ENCODE results near the gene MAPK8.
"Not testable (repeated sequence)": the region's sequence is repeated elsewhere in the genome, so short reads cannot be mapped to it uniquely, and the experiment has no call there.

The MAPK8 gene

GRCh38 chr10:48414778-48415177 lies 108.3 kb downstream of the MAPK8 start:
- no peak overlapping the region for H3K4me3 ChIP-seq (ENCODE audit: low read depth, low read length)

DNA sequence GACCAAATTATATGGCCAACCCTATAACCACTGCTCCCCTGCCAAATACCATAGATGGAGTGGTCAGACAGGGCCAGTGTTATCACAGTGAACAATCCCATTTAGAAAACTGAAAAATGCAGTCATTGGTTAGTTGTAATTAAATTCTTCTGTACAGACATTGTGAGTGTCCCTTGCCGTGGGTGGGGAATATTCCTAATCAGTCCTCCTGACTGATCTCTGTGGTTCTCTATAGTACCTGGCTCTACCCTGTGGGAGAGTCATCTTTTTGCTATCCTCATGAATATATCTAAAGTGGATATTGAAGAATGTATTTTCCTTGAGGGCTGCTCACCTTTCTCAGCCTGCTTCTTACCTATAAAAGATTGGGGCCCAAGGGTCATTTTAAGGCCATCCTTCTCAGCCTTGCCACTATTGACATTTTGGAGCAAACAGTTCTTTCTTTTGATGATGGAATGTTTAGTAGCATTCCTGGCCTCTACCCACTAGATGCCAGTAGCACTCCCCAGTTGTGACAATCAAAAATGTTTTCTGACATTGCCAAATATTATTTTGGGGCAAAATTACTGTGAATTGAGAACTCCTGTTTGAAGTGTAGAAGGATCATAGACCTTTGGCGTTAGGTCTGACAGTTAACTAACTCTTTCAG lies 110.2 kb downstream of the MAPK8 start:
- H3K4me3 ChIP-seq (ENCODE audit: low read depth, low read length), result no peak overlapping the region

DNA sequence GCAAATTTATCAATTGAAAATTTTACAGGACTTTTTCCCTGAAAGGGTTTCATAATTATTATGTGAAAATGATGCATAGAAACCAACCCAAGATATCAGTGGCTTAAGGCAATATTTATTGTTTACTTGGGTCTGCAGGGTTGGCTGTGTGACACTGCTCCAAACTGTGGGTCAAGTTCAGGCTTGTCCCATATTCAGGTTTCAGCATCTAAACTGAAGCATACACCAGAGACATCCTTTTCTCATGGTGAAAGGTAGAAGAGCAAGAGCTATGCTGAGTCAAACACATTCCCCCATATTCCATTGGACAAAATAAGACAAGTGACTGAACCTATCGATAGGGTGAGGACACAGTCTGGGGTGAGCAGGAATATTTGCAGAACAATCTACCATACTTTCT lies 110.9 kb downstream of the MAPK8 start:
- no peak overlapping the region for H3K4me3 ChIP-seq (ENCODE audit: low read depth, low read length)

- no peak overlapping the region for H3K4me3 ChIP-seq (ENCODE audit: low read depth, low read length)
These were observed 111.8 kb downstream of the MAPK8 start for GRCh38 chr10:48418189-48418788.

DNA sequence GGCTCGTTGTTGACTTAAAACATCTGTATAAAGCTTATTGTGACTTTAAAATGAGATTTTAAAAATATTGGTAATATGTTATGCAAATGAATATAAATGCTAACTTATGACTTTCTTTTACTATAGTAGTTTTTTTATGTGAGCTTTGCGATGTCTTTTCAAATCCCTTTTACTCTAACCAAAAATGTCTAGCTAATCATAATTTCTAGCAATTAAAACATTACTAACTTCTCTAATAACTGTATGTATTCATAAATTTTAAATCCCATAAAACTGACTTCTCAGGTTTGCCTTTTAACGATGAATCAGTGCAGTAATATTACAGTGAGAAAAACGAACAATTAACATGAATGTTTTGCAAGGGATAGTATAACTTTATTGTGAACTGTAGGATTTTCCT lies 113.2 kb downstream of the MAPK8 start:
- H3K4me3 ChIP-seq (ENCODE audit: low read depth, low read length), result no peak overlapping the region

DNA sequence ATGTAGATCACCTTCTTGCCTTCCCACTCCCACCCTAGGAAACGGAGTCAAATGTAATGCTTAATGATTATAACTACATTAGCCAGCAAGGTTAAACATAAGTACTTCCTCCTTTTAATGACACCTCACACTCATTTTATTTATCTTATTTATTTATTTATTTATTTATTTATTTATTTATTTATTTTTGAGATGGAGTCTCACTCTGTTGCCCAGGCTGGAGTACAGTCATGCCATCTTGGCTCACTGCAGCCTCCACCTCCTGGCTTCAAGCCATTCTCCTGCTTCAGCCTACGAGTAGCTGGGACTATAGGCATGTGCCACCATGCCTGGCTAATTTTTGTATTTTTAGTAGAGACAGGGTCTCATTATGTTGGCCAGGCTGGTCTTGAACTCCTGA lies 115.4 kb downstream of the MAPK8 start:
- not testable (repeated sequence) for H3K4me3 ChIP-seq (ENCODE audit: low read depth, low read length)

GRCh38 chr10:48423884-48424283 lies 117.4 kb downstream of the MAPK8 start:
- no peak overlapping the region for H3K4me3 ChIP-seq (ENCODE audit: low read depth, low read length)

GRCh38 chr10:48428896-48429295 lies 122.4 kb downstream of the MAPK8 start:
- H3K4me3 ChIP-seq (ENCODE audit: low read depth, low read length), result no peak overlapping the region

DNA sequence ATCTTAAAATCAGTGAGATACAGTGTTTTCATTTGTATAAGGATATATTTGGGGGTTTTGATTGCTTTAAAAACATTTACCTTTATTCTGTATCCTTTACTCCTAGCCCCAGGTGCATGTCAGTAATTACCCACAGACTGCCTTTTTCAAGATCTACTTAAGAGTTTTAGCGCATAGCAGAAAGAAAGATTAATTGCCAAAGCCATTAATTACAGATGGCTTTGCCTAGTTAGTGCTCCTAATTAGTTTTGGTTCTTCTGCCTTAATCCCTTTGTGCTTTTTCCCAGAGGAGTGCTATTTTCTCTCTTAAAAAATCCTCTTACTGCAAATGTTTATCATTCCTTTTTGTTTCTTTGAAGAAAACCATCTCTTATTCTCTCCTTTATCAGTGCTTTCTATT lies 122.8 kb downstream of the MAPK8 start:
- no peak overlapping the region for H3K4me3 ChIP-seq (ENCODE audit: low read depth, low read length)

GRCh38 chr10:48430402-48430993 lies 124.0 kb downstream of the MAPK8 start:
- H3K4me3 ChIP-seq (ENCODE audit: low read depth, low read length), result no peak overlapping the region

DNA sequence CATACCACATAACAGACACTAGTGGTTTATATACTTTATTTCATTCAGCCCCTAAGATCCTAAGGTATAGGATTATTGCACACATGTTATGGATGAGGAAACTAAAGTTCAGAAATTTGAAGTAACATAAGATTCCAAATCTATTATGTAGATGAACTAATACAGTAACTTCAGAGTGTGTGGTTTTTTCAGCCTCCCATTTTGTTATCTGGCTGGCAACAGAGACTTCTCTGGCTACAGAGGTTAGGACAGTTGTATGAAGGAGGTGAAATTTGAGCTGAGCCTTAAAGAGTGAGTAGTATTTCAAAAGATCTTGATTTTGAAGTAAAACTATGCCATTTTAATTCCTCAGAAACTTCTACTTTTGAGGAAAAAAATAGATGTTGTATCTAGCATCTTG lies 125.4 kb downstream of the MAPK8 start:
- no peak overlapping the region for H3K4me3 ChIP-seq (ENCODE audit: low read depth, low read length)

- no peak overlapping the region for H3K4me3 ChIP-seq (ENCODE audit: low read depth, low read length)
These were observed 131.1 kb downstream of the MAPK8 start for GRCh38 chr10:48437546-48437945.

DNA sequence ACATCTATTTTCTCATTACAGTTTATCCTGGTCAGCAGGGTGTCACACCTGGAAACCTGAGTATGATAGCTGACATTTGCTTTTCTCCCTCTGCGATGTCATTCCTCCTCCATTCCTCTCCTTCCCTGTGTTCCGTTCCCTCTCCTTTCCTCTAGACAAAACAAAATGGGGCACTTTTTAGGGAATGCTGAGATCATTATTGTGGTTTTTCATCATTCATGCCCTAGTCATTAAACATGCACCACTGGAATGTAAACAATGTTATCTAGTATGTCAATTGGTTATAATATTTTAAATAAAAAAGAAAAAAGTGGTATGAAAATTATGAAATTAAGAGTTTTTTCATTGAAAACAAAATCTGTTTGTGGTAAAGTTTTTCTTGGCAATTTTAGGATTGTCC lies 132.6 kb downstream of the MAPK8 start:
- H3K4me3 ChIP-seq (ENCODE audit: low read depth, low read length), result no peak overlapping the region

DNA sequence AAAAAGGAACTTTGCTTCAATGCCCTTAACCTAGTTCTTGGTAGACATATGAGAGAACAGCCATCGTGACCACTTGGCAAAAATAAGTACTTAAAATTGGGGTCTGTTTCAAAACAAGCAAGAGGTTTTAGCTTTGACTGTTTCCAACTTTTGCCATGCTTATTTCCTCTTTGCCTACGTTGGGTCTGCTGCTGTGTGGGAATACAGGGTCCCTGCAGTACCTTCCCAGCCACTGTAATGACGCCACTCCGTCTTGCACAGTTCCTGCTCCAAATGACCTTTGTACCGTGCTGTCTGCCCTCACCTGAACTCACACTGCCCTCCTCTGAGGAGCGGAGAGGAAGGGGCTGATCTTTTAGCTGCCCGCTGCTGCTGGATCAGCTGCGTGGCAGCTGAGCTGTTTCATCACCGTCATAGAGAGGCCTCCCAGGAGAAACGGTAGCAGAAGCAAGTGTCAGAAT lies 133.1 kb downstream of the MAPK8 start:
- no peak overlapping the region for H3K4me3 ChIP-seq (ENCODE audit: low read depth, low read length)

GRCh38 chr10:48440771-48441170 lies 134.3 kb downstream of the MAPK8 start:
- no peak overlapping the region for H3K4me3 ChIP-seq (ENCODE audit: low read depth, low read length)

DNA sequence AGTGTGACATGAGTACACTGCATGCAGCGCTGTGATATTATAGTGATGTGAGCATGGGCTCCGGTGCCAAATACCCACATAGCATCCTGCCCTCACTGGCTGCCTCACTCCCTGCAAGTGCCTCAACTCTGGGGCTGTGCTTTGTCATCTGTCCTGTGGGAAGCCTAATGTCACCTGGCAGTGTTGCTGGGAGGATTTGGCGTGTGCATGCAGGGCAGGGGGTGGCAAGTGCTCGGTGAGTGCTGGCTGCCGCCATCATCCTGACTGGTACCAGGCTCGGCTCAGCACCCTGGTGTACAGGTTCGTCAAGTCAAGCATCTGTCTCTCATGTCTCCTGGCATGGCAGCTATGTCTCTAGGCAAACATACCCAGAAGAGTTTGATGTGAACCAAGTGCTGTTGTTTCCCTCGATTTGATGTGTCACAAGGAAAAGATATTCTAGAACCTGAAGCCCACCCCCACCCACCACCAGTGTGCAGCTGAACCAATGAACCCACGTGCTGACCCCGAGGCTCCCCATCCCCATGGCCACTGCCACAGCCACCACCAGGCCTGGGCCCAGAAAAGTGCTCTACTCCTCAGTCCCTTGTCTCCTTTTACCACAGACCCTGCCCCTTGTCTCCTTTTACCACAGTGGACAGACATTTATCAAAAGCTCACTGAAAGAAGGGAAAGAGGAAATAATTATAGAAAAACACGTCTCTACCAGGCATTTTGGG lies 135.8 kb downstream of the MAPK8 start:
- H3K4me3 ChIP-seq (ENCODE audit: low read depth, low read length), result no peak overlapping the region

- H3K4me3 ChIP-seq (ENCODE audit: low read depth, low read length), result no peak overlapping the region
These were observed 136.3 kb downstream of the MAPK8 start for GRCh38 chr10:48442809-48443177.

- no peak overlapping the region for H3K4me3 ChIP-seq (ENCODE audit: low read depth, low read length)
These were observed 137.8 kb downstream of the MAPK8 start for GRCh38 chr10:48444266-48444665.

DNA sequence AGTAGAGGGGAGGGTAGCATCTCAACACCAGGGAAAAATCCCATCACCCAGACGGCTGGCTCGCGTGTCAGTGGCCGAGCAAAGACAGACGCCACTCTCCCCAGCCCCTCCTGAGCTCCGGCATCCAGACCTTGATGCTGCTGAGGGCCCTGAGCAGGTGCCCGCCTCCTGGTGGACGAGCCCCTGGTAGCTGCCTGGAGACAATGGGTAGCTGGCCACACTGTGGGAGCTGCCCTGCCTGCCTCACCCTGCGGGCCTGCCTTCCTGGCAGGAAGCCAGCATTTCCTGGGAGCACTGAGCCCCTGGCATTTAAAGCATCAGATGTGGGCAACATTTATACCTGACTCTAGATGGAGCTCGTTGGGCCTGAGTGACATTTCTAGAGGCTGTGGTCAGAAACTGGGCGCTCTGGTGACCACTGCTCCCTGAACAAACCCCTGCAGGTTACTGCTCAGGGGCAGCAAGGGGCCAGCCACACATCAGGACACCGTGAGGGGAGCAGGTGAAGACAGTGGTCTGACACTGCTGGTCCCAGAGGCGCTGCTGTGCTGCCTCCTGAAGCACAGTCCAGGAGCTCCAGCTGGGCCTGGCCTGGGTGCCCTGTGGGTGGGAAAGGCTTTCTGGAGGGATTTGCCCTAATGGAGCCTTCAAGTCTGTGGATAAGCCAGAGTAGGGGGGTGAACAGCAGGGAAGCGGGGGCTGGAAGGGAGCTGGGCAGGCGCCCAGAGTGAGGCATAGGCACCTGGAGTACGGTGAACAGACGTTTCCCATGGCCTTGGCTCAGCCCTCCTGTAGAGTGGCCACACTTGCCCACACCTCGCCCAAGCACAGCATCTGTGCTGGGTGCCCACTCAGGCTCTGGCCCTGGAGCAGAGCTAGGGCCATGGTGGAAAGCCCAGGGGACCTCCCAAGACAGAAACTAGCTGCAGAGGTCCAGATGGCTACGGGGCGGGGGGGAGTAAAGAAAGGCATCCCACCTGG lies 138.7 kb downstream of the MAPK8 start:
- H3K4me3 ChIP-seq (ENCODE audit: low read depth, low read length), result no peak overlapping the region

GRCh38 chr10:48445932-48446331 lies 139.5 kb downstream of the MAPK8 start:
- no peak overlapping the region for H3K4me3 ChIP-seq (ENCODE audit: low read depth, low read length)

DNA sequence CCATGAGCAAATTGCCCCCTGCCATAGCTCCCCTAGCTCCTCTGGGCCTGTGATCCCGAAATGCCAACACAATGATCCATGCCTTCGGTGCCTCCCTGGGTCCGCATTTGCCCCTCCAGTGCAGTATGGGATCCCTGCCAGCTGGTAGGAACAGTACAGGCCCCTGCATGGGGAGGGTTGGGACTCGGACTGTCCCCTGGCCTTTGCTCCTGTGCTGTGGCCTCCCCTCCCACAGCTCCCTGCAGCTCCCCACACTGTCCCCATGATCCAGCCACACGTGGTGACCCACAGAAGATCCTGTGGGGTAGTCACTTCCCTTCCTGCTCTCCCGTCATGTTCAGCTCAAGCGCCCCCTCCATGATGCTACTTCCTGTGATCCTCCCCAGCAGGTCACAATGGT lies 140.3 kb downstream of the MAPK8 start:
- H3K4me3 ChIP-seq (ENCODE audit: low read depth, low read length), result no peak overlapping the region
